Measurements from ENCODE around the gene NINJ2.

DNA sequence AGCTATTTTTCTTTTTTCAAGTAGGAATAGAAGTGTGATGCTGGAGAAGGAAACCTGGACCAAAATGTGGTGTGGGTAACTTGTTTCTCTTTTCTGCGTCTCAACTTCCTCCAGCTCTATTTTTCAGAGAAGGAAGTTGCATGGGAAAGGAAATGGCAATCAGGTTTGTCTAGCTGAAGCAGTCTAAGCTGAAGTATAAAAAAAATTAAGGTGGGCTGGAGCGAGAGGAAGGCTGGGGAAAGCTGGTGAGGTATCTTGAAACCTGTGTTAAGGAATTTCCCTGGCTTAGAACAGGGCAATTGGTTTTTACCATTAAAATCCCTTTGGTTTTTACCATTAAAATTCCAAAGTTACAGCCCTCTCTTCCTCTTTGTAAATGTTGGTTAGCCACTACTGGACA, 34.2 kb upstream of the NINJ2 start:
- TF ChIP-seq, protein P1, sequence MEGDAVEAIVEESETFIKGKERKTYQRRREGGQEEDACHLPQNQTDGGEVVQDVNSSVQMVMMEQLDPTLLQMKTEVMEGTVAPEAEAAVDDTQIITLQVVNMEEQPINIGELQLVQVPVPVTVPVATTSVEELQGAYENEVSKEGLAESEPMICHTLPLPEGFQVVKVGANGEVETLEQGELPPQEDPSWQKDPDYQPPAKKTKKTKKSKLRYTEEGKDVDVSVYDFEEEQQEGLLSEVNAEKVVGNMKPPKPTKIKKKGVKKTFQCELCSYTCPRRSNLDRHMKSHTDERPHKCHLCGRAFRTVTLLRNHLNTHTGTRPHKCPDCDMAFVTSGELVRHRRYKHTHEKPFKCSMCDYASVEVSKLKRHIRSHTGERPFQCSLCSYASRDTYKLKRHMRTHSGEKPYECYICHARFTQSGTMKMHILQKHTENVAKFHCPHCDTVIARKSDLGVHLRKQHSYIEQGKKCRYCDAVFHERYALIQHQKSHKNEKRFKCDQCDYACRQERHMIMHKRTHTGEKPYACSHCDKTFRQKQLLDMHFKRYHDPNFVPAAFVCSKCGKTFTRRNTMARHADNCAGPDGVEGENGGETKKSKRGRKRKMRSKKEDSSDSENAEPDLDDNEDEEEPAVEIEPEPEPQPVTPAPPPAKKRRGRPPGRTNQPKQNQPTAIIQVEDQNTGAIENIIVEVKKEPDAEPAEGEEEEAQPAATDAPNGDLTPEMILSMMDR (conservative IDR thresholded peaks at IDR 0.05 in 1 of 2, IDR thresholded peaks at IDR 0.05 in 1 of 2; ENCODE audit: extremely low read depth in 1 of 2, insufficient read depth in 1 of 2, low read depth in 1 of 2, low read length in 2 of 2), result no peak
- TF ChIP-seq EZH2 (IDR thresholded peaks at IDR 0.05; ENCODE audit: borderline replicate concordance, low read length), result no peak

Data from mammary epithelial cell (primary cell).